HG03565 (cell line): ENCODE data around the gene PRG2.
A peak's percentile ranks its signal among the peaks of the same experiment; 100 is the strongest.

Experiments used
- ATAC-seq: cut with Tn5 transposase; IDR thresholded peaks from one replicate; pipeline ENCODE4 v1.9.1; 2021; ENCODE audit warnings: mild to moderate bottlenecking, moderate library complexity; ENCODE audit not compliant: unreplicated experiment

The PRG2 gene, protein sequence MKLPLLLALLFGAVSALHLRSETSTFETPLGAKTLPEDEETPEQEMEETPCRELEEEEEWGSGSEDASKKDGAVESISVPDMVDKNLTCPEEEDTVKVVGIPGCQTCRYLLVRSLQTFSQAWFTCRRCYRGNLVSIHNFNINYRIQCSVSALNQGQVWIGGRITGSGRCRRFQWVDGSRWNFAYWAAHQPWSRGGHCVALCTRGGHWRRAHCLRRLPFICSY

DNA sequence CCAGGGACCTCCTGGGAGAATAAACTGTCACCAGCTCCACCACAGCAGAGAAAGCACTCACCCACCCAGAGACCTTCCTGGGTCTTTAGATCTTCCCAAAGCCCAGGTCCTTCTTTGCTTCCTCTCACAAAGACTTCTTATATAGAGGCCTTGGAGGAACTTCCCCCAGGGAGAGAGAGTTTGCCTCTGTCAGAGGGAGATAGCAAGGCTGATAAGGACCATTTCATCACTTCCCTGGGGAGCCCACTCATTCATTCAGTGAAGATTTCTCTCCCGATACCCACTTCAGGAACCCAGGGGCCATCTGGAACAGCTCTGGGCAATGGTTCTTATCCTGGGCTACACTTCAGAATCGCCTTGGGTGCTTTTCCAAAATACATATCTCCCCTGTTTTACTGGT is at the start of gene PRG2:
Gene PRG2, minus strand, starts transcription at position 116 of the 400 bp plus-strand sequence. CDS start 706 bp downstream, outside the sequence.
- ATAC-seq = no peak

DNA sequence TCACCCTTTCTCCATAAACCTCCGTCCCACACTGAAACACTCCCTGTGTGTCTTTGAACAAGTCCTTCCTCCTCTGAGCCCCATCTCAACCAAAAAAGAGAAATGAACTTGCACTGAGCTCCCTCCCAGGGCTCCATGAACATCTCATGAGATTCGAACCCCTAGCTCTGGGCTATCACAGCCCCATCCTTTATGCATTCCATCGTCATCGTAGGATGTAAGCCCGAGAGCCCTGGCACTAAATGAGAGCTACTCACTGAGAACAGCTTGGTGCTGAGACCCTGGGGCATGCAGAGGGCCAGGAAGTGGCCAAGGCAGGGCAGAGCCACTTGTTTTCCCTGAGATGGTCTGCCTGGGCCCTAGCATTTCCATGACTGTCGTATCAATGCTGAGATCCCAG is 49.3 kb upstream of the PRG2 start:
- no peak for ATAC-seq

DNA sequence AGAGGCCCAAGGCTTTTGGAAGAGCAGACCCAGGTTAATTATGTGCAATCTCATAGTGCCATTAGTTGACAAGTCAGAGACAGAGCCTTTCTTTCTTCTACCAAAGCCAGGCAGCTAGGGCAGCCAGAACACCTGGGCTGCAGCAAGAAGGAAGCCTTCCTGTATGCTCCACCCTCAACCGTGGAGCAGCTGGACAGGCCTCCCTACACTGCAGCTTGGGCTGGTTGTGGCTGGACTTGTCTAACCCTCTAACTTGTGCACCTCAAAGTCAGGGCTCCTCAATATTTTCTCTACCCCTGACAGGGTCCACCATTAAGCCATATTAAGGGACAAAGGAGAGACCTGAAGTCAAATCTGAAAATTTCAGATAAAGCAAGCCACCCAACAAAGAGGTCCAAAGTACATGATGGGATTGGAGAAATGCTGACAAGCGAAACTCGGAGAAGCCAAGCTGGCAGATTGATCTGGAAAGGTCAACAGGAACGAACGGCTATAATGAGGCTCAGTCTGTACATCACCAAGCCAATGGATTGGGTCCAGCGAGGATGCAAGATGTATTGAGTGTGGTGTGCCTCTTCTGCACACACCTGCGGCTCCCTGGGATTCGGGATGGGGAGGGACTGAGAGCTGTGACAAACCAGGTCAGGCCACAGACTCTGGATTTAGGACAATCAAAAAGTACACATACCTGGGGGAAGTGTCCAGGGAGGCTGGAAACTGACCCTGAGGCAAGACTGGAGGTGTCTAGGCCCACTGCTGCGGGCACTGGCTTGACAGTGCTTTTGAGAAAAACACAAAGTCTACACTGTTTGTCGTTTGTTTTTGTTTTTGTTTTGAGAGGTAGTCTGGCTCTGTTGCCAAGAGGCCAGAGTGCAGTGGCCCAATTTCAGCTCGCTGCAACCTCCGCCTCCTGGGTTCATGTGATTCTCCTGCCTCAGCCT is 48.2 kb upstream of the PRG2 start:
- ATAC-seq = no peak

DNA sequence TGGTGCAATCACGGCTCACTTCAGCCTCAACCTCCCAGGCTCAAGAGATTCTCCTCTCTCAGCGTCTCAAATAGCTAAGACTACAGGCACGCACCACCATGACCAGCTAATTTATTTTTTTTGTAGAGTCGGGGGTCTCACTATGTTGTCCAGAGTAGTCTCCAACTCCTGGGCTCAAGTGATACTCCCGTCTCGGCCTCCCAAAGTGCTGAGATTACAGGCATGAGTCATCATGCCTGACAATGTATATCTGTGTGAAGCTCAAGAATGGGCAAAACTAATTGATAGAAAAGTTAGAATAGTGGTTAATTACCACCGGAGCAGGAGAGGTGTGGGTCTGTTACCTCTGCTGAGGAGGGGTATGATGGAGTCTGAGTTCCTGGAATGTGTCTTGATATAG is 45.6 kb upstream of the PRG2 start:
- no peak for ATAC-seq

DNA sequence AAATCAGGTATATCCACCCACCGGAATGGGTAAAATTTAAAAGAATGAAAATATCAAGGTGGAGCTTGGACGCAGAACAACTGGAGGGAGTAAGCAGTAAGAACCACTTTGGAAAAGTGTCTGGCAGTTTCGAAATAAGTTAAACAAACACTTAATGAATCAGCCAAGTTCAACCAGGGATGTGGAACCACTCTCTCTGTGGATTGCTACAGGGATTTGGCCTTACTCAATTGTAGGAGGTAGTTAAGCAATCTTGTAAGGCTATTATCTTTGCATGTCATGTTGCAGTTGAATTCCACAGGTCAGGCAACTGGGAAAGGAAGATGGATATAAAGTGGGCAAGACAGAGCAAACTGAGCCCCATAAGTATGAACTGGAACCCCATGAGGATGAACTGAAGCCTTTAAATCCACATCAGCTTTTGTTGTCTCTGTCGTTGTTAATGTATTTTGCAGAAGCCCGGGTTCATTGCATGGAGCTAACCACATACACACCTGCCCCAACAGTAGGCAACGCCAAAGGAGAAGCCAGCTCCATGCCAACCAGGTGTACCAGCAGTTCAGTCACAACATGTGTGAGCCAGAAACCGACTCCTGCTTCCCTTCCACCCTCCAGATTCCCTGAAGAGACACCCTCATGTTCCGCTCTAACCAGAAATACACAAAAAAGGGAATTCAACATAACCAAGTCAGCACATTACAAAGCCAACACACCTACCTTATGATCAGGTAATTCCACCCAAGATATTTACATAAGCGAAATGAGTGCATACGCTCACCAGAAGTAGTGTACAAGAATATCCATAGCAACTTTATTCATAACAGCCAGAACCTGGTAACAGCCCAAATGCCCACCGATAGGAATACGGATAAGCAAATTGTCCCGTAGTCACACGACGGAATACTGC is 44.4 kb upstream of the PRG2 start:
- no peak for ATAC-seq

DNA sequence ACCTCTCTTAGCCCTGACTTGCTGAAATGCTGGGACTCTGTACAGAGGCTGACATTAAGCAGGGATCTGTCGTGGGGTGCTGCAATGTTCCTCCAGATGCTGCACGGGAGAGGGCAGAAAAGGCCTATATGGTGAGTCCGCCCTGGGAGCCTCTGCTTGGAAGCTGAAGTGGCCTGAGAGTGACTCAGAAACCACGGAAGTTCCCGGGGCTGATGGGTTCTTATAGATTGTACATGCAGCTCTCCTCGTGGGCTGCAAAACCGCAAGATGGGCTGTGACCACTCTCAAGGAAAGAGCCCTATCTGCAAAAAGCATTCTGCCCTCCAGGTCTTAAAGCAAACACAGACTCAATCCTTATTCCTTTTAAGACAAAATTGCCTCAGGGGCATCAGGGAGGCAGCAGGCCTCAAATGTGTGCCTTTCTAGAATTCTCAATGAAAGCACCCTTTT is 42.3 kb upstream of the PRG2 start:
- no peak for ATAC-seq

DNA sequence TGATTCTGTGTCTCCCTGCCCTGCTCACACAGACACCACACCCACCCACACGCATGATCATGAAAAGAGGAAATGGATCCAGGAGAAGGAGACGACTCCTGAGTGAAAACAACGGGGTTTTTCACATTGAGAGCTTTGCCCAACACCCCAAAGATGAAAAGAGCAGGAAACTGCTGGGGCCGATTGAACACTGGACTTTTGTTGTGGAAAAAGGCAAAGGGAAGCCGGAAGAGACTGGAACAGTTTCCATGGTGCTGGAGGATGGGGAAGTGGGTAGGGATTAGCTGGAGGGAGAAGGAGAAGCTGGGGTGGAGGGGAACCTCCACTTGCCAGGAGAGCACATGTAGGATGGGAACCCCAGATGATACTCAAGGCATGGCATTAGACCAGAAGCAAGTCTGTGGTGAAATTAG is 41.7 kb upstream of the PRG2 start:
- ATAC-seq = no peak

DNA sequence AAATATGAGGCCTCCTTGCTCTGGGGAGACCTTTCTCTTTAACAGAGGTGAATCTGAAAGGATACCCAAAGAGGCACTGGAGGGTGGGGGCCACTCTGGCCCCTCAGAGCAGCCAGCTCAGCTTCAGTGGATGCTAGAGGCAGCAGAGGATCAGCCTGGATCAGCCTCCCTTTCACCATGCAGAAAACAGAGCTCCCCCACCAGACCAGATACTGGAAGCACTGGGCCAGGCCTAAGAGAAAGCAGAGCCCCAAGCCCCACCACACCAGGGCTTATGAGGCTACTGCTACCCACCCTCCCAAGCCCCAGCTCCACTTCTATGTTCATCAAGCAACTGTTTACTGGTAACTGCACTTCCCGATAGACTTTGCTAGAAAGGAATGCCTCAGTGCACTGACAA is 40.5 kb upstream of the PRG2 start:
- no peak for ATAC-seq

DNA sequence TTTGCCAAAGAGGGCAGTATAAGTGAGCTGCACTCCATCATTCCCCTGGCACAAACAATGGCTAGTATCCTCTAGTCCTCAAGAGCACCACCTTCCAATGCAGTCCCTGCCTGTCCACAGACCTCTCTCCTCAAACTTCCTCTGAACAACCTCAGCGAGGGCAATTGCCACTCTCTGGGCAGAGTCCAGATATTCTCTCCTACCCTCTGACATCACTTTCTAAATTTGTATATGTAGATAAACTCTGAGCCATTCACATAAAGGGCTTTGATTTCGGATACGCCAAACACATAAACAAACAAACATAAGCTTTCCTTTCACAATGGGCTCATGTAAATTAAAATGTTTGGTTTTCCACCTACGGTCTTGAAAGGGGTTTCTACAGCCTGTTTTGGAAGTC is 39.5 kb upstream of the PRG2 start:
- no peak for ATAC-seq

DNA sequence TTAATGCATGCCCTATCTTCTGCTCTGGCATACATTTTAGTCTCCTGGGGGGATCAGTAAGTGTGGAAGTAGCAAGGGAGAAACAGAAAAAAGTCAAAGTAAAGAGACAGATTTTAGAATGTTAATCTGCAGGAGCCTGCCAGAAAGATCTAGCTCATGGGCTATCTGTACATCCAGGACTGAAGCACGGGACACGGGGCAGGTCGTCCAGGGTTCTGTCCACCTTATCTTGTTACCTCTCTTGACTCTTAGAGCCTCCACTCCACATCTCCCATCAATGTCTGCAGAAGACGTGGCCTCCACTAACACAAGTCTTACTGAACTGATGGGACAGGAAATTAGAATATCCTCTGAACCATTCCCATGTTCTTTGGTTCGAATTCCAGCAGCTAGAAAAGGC is 38.2 kb upstream of the PRG2 start:
- ATAC-seq = no peak

DNA sequence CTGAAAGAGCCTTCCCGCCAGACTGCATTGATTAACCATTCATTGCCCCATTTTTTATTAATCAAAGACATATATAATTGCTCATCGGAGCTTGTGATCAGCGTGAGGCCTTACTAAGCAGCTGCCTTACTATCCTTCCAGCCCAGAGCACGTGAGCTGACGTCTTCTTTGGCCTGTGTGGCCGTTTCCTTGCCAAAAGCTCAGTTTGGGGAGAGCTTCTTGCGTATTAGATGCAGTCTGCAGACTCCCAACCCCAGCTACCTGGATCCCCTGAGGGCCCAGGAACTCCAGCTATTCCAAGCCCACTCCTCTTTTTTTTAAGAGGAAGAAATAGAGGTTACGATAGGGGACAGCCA is 37.3 kb upstream of the PRG2 start:
- ATAC-seq = no peak

DNA sequence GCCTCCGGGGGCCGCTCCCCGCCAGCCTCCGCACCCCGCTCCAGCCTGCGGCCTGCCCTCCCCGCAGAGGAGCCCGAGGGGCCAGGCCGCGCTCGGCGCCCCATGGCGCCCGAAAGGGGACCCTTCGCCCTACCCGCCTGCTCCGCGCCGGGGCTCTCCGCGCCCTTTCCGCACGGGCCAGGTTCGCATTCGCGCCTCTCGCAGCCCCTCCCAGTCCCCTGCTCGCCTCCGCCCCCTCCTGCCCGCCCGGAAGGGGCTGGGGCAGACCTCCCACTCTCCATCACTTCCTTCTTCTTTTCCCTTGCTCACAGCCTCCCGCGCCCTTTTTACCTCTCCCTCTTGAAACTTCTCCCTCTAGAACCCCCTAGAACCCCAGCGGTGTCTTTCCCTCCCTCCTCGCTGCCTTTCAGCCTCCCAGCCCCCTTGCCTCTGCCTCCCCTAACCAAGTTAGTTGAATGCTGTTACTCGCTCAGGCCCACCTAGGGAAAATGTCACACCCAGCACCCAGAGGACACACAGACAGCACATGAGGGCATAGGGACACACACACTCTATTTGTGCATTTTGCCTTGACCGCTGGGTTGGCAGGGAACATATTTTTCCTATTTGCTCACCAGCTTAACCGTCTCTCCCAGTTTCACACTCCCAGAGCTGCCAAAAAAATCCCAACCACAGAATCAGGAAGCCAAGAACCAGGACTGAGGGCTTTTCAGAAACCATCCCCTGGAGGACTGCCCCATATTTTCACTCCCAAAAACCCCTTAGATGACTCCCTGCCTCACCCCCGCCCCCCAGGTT is 36.7 kb upstream of the PRG2 start, which contains the start of gene SLC43A3:
Gene SLC43A3, minus strand, starts transcription at position 193 of the 798 bp plus-strand sequence. CDS start 949 bp downstream, outside the sequence.
- ATAC-seq = peak; percentile 47

DNA sequence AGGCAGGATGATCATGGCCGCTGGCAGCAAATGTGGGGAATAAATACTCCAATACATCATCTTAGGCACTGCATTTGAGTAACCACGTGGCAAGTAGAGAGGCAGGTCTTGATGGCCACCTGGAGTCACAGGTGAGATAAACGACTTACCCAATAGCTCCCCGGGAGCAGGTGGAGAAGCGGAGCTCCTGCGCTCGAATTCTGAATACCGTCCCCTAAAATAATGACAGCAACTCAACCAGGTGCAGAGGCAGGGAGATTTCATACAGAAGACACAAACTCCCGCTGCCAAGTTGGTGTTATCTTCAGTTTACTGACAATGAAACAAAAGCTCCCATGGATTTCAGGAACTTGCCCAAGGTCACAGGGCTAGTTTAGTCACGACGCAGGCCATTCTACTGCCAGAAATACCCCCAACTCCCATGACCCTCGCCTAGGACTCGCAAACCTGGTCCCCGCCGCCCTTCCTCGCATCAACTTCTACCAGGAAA is 36.0 kb upstream of the PRG2 start:
- ATAC-seq = no peak

DNA sequence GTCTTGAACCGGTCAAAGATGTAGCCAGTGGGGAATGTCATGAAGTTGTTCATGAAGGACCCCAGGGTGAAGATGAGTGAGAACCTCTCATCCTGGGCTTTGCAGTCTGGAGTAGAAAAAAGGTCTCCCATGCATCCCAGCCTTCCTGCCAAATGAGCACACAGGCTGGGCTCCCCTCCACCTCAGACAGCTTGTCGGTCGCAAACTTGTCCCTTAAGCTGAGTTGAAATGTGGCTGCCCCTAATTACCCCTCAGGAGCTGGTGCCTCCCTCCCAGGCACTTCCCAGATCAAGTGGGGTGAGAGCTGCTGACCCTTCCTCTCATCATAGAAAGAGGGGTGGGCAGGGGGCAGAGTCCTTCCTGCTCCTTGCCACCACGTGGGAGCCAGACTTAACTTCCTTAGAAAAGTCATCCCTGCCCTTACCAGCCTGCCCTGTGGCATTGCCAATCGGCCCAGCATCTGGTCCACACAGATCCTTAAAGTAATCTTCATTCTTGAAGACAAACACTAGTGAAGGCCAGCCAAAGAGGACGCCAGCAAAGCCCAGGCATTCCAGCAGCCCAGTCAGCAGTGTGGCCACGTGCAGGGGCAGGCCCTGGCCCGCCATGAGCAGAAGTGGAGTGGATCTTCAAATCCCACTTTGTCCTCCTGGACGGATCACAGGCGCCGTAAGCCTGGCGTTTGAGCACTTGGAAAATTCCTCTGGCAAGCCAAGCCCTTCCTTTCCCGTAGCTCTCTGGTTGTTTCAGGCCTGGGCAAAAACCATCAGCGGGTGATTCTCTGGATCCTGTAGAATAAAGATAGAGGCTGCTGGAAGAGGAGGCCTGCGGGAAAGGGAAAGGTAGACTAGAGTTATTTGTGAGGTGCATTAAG is 35.4 kb upstream of the PRG2 start:
- no peak for ATAC-seq

DNA sequence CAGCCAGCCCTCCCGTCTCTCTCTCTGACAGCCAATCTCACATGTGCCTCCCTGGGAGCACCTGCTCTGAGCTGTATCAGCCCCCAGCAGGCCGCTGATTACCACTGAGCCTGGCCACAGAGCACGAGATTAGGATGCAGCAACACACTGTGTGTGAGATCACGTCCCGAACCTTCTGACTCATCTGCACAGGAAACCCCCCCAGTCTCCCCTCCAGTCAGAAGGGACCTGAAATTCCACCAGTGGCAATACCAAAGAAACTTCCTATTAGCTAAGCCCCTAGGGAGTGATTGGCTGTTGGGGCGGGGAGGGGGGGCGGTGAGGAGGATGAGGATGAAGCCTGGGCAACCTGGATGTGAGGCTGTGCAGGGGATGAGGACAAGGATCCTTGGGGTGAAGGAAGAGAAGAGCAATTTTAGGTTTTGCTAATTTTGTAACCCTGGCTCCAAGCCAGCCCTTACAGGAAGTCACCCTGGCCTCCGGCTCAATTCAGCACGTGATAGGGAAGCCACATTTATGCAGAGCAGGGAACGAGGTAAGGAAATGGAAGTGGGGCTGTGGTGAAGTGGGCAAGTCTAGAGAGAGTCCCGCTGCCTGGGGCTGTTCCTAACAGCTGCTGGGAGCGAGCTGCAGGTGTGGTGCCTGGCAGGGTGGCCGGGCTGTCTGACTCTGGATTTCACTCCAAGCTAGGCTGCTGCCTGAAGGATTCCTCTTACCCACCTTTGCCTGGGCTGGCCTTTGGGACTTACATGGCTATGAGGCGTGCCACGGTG is 34.5 kb upstream of the PRG2 start:
- ATAC-seq = peak; percentile 93

DNA sequence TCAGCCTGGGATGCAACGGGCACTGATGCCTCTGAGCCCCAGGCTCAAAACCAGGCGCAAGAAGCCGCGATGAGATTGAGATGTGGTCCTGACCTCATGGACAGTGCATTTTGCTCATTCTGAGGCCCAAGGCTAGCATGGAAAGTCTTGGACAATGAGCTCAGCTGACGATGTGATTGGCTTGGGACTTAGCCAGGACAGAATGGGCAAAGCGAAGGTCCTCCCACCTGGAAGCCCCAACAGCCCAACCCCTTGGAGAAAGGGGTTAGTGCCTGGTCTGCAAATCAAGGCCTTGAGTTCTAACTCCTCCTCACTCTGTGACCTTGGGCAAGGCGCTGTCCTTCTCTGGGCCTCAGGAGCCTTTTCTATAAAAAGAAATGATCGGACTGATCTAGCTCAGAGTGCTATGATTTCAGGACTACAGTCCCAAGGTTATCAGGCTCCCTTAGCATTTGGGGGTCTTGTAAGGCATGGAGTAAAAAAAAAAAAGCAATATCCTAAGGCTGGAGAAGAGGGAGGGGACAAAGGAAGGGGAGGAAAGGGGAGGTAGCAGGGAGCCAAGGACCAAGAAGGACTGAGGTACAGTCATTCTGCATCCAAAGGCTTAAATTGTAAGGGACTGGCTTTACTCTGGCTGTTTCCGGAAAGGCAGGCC is 33.8 kb upstream of the PRG2 start:
- no peak for ATAC-seq

DNA sequence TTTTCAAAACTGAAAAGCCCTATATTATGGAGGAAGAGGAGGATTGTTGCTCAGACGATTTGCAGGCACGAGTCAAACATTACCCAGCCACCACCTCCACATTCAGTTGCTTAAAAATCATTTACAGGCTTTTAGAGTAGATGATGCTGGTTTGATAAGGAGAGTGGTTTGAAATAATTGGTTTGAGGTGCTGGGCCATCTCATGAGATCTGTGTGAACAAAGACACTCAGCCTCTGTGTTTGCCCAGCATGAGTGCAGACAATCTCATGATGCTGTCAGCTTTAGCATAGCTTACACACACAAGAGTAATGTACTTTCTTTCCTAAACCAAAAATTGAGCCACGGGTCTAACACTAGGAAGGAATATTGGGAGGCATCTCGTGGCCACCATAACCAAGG is 32.2 kb upstream of the PRG2 start:
- ATAC-seq = no peak

DNA sequence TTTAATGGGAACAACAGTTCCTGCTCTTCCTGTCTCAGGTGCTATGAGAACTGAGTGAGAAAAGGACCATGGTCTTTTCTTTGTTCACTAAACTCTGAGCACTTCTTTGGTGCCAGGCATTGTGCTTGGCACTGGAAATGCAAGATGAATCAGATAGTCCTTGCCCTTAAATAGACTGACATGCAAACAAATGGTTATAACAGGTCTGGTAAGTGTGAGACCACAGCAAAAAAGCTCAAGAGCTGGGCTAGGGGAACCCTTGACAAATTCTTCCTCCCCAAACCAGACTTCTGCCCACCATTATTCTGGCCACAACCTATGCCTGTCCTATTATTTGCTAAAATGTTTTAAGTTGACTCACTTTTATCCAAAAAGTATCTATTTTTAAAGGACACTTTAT is 31.4 kb upstream of the PRG2 start:
- no peak for ATAC-seq
